GM23338 (cell line): Measurements from ENCODE around the gene FKRP. TPM values are rescaled to one million over a fixed set of nuclear protein-coding genes. Genes with fewer than 3 reads are reported as not detected.

ENCODE experiments used
- ATAC-seq: fragments of 200-7000 bp; cut with Tn5 transposase; 3 replicates; pipeline ENCODE4 v1.9.1; 2020
- DNase-seq: peaks from one replicate; pipeline ENCODE4 v3.0.0-alpha.2; 2015; ENCODE audit warnings: low spot score
- H2AFZ ChIP-seq: fragments of 200-600 bp; sonication (generic); 2 replicates; pipeline ENCODE4 v1.8.0; 2016; ENCODE audit warnings: antibody characterized with exemption, mild to moderate bottlenecking, moderate library complexity
- H3F3A ChIP-seq: fragments of 200-600 bp; sonication (generic); replicated peaks from 2 replicates; pipeline ENCODE4 v1.8.0; 2017; ENCODE audit warnings: antibody characterized with exemption, mixed run types, low read depth
- H3K27ac ChIP-seq: fragments of 200-600 bp; sonication (generic); 2 replicates; pipeline ENCODE4 v1.6.1; 2016; ENCODE audit warnings: low read depth
- H3K27me3 ChIP-seq: fragments of 200-600 bp; sonication (generic); 2 replicates; pipeline ENCODE4 v1.8.0; 2016; ENCODE audit warnings: mild to moderate bottlenecking, mixed run types, moderate library complexity; ENCODE audit not compliant: insufficient read depth
- H3K36me3 ChIP-seq: fragments of 200-600 bp; sonication (generic); 2 replicates; pipeline ENCODE4 v1.8.0; 2016; ENCODE audit warnings: mild to moderate bottlenecking; ENCODE audit not compliant: insufficient read depth
- H3K4me1 ChIP-seq: fragments of 200-600 bp; sonication (generic); 2 replicates; pipeline ENCODE4 v1.8.0; 2016; ENCODE audit warnings: mild to moderate bottlenecking, moderate library complexity; ENCODE audit not compliant: insufficient read depth
- H3K4me2 ChIP-seq: fragments of 200-600 bp; sonication (generic); 2 replicates; pipeline ENCODE4 v1.7.1; 2017; ENCODE audit warnings: mixed run types
- H3K4me3 ChIP-seq: fragments of 200-600 bp; sonication (generic); 2 replicates; pipeline ENCODE4 v1.6.1; 2016; ENCODE audit warnings: mixed run types
- H3K79me2 ChIP-seq: fragments of 200-600 bp; sonication (generic); replicated peaks from 2 replicates; pipeline ENCODE4 v1.8.0; 2017; ENCODE audit warnings: mild to moderate bottlenecking; ENCODE audit not compliant: insufficient read depth
- H3K9me2 ChIP-seq: fragments of 200-600 bp; sonication (generic); 2 replicates; pipeline ENCODE4 v1.8.0; 2017; ENCODE audit not compliant: insufficient read depth
- H4K20me1 ChIP-seq: fragments of 200-600 bp; sonication (generic); replicated peaks from 2 replicates; pipeline ENCODE4 v1.8.0; 2017; ENCODE audit warnings: mild to moderate bottlenecking; ENCODE audit not compliant: insufficient read depth
- H3K27ac Mint-ChIP-seq: 2 replicates; pipeline ENCODE4 v1.8.0; 2020; ENCODE audit warnings: inconsistent platforms, mild to moderate bottlenecking, moderate library complexity, mixed read lengths
- H3K27me3 Mint-ChIP-seq: 3 replicates; pipeline ENCODE4 v1.8.0; 2022; ENCODE audit warnings: low read depth, mild to moderate bottlenecking, moderate library complexity, mixed read lengths, inconsistent platforms; ENCODE audit not compliant: insufficient read depth, poor library complexity
- H3K36me3 Mint-ChIP-seq: 3 replicates; pipeline ENCODE4 v1.8.0; 2021; ENCODE audit warnings: low read depth, mild to moderate bottlenecking, inconsistent platforms, moderate library complexity, mixed read lengths
- H3K4me1 Mint-ChIP-seq: 3 replicates; pipeline ENCODE4 v1.8.0; 2020; ENCODE audit warnings: mild to moderate bottlenecking, inconsistent platforms, mixed read lengths
- H3K4me3 Mint-ChIP-seq: 3 replicates; pipeline ENCODE4 v1.8.0; 2021; ENCODE audit warnings: moderate library complexity, mild to moderate bottlenecking, inconsistent platforms, mixed read lengths
- H3K9me3 Mint-ChIP-seq: 3 replicates; pipeline ENCODE4 v1.8.0; 2020; ENCODE audit warnings: moderate library complexity, mild to moderate bottlenecking, inconsistent platforms, mixed read lengths
- EZH2phosphoT487 ChIP-seq: fragments of 200-600 bp; sonication (generic); IDR thresholded peaks from one replicate; pipeline ENCODE4 v1.8.1; 2018; ENCODE audit warnings: antibody characterized with exemption; ENCODE audit not compliant: unreplicated experiment
- POLR2AphosphoS5 ChIP-seq: IDR thresholded peaks from 2 replicates; pipeline ENCODE4 v1.6.1; 2016; ENCODE audit warnings: antibody characterized with exemption, low read depth
- polyA plus RNA-seq: library from polyadenylated mRNA; unstranded; fragments of >200 nt; fragmentation: Nextera tagmentation; extraction: Ambion mirVana; gene quantifications from 2 replicates; pipeline ENCODE4 v1.2.1, GENCODE V29; 2016
- total RNA-seq: library from RNA; depleted of rRNA; stranded (reverse); fragments of >200 nt; shearing (Covaris generic); gene quantifications from 2 replicates; pipeline ENCODE4 v1.2.3, GENCODE V29; 2014
- TF ChIP-seq, protein P1 (sequence below): fragments of 250-450 bp; sonication (Bioruptor Pico); IDR thresholded peaks from 2 replicates; pipeline ENCODE4 v1.5.0; 2020; ENCODE audit warnings: mild to moderate bottlenecking, moderate library complexity

Gene FKRP
- total and polyA plus RNA-seq, 2 experiments from 2014 or later = 11.5 to 31.9 TPM

DNA sequence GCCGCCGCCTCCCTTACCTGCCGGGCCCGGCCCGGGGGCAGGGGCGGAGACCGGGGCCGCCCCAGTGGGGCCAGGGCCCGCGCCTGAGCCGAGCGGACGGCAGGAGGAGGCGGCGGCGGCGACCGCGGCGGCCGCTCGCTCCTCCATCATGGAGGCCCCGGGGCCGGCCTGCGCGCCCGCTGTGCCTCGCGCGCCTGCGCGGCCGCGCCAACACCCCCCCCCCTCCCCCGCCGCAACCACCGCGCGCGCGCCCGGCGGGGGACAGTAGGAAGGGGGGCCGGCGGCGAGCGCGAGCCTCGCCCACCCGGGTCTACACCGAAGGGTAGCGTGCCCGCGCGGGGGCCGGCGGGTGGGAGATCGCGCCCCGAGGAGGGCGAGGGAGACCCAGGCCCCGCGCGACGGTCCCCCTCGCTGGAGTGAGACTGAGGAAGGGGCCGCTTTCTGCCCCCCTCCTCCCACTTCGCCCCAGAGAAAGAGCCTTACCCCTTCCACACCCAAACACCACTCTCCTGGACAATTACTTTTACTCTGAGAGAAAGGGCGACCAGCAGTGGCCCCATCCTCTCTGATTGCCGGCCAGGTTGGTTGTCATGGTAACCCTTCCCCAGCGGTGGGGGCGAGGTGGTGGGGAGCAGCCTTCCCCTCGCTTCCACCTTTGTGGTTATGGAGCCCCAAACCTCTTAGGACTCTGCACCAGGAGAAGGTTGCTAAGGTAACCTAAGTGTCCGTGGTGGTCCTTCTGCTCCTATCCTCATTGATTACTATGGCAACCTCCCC lies 612 bp downstream of the FKRP start, which contains the start of gene STRN4:
Gene STRN4, minus strand, starts transcription at position 170 of the 777 bp plus-strand sequence. Its CDS starts 20 bp downstream, at position 150.
- 0 out of 2 replicates have a peak within 1 kb of the TSS, but pooled peaks have one; percentile 5 for H3K27ac ChIP-seq
- no peaks in the 10 kb centered on the region for H3K9me2 ChIP-seq
- no peaks in the 10 kb centered on the region for H3K27me3 ChIP-seq
- 0 out of 2 replicates have a peak, but pooled peaks cover 14% of the 10 kb centered on the region for H3F3A ChIP-seq
- peaks cover 45% of the 10 kb centered on the region for H3K79me2 ChIP-seq
- Mint-ChIP-seq H3K9me3 (no peaks in the 10 kb centered on the region; the same call in 2 of the 3 replicates), H3K4me3 (peak within 1 kb of the TSS; percentile 98), H3K4me1 (peaks cover 41% of the 10 kb centered on the region), H3K27ac (peak within 1 kb of the TSS; percentile 96), H3K27me3 (peaks cover 25% of the 10 kb centered on the region), H3K36me3 (peaks cover 36% of the 10 kb centered on the region)
- H4K20me1 ChIP-seq = peaks cover 39% of the 10 kb centered on the region
- DNase-seq = peak; percentile 64
- peak; percentile 14 for ATAC-seq
- H3K4me2 ChIP-seq = peak within 1 kb of the TSS; percentile 98
- H2AFZ ChIP-seq = no peak within 1 kb of the TSS; the same call in 1 of the 2 replicates
- peak within 1 kb of the TSS; percentile 93 for H3K4me3 ChIP-seq
- peaks cover 4% of the 10 kb centered on the region; the same call in 1 of the 2 replicates for H3K36me3 ChIP-seq
- TF ChIP-seq EZH2phosphoT487 (no peak), POLR2AphosphoS5 (peak; percentile 37)
- TF ChIP-seq, protein P1, sequence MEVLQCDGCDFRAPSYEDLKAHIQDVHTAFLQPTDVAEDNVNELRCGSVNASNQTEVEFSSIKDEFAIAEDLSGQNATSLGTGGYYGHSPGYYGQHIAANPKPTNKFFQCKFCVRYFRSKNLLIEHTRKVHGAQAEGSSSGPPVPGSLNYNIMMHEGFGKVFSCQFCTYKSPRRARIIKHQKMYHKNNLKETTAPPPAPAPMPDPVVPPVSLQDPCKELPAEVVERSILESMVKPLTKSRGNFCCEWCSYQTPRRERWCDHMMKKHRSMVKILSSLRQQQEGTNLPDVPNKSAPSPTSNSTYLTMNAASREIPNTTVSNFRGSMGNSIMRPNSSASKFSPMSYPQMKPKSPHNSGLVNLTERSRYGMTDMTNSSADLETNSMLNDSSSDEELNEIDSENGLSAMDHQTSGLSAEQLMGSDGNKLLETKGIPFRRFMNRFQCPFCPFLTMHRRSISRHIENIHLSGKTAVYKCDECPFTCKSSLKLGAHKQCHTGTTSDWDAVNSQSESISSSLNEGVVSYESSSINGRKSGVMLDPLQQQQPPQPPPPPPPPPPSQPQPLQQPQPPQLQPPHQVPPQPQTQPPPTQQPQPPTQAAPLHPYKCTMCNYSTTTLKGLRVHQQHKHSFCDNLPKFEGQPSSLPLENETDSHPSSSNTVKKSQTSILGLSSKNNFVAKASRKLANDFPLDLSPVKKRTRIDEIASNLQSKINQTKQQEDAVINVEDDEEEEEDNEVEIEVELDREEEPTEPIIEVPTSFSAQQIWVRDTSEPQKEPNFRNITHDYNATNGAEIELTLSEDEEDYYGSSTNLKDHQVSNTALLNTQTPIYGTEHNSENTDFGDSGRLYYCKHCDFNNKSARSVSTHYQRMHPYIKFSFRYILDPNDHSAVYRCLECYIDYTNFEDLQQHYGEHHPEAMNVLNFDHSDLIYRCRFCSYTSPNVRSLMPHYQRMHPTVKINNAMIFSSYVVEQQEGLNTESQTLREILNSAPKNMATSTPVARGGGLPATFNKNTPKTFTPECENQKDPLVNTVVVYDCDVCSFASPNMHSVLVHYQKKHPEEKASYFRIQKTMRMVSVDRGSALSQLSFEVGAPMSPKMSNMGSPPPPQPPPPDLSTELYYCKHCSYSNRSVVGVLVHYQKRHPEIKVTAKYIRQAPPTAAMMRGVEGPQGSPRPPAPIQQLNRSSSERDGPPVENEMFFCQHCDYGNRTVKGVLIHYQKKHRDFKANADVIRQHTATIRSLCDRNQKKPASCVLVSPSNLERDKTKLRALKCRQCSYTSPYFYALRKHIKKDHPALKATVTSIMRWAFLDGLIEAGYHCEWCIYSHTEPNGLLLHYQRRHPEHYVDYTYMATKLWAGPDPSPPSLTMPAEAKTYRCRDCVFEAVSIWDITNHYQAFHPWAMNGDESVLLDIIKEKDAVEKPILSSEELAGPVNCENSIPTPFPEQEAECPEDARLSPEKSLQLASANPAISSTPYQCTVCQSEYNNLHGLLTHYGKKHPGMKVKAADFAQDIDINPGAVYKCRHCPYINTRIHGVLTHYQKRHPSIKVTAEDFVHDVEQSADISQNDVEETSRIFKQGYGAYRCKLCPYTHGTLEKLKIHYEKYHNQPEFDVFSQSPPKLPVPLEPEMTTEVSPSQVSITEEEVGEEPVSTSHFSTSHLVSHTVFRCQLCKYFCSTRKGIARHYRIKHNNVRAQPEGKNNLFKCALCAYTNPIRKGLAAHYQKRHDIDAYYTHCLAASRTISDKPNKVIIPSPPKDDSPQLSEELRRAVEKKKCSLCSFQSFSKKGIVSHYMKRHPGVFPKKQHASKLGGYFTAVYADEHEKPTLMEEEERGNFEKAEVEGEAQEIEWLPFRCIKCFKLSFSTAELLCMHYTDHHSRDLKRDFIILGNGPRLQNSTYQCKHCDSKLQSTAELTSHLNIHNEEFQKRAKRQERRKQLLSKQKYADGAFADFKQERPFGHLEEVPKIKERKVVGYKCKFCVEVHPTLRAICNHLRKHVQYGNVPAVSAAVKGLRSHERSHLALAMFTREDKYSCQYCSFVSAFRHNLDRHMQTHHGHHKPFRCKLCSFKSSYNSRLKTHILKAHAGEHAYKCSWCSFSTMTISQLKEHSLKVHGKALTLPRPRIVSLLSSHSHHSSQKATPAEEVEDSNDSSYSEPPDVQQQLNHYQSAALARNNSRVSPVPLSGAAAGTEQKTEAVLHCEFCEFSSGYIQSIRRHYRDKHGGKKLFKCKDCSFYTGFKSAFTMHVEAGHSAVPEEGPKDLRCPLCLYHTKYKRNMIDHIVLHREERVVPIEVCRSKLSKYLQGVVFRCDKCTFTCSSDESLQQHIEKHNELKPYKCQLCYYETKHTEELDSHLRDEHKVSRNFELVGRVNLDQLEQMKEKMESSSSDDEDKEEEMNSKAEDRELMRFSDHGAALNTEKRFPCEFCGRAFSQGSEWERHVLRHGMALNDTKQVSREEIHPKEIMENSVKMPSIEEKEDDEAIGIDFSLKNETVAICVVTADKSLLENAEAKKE (CRISPR knock-in tag) = no peak
- peaks cover 10% of the 10 kb centered on the region; the same call in 1 of the 2 replicates for H3K4me1 ChIP-seq
